H9 (cell line): Measurements from ENCODE around the gene TOX4. TPM values are rescaled to one million over a fixed set of nuclear protein-coding genes. Genes with fewer than 3 reads are reported as not detected.

Experiments used
- DNase-seq: peaks from one replicate; pipeline ENCODE4 v3.0.0-alpha.2; 2017
- H2AFZ ChIP-seq: one replicate; pipeline ENCODE4 v1.6.1; 2013; ENCODE audit warnings: mild to moderate bottlenecking, low read length, control low read depth, moderate library complexity
- H2AK5ac ChIP-seq: 2 replicates; pipeline ENCODE4 v1.6.1; 2013; ENCODE audit warnings: low read length, control low read depth, mixed read lengths; ENCODE audit not compliant: insufficient read length
- H2BK120ac ChIP-seq: one replicate; pipeline ENCODE4 v1.6.1; 2013; ENCODE audit warnings: low read depth, mild to moderate bottlenecking, low read length, control low read depth, inconsistent platforms; ENCODE audit not compliant: poor library complexity, severe bottlenecking
- H2BK12ac ChIP-seq: 2 replicates; pipeline ENCODE4 v1.6.1; 2013; ENCODE audit warnings: low read length, control low read depth, mixed read lengths, low read depth; ENCODE audit not compliant: insufficient read length
- H2BK15ac ChIP-seq: 2 replicates; pipeline ENCODE4 v1.6.1; 2013; ENCODE audit warnings: low read depth, low read length, control low read depth
- H2BK20ac ChIP-seq: one replicate; pipeline ENCODE4 v1.6.1; 2013; ENCODE audit warnings: low read depth, mild to moderate bottlenecking, low read length, control low read depth, inconsistent platforms; ENCODE audit not compliant: poor library complexity, severe bottlenecking
- H2BK5ac ChIP-seq: 2 replicates; pipeline ENCODE4 v1.6.1; 2013; ENCODE audit warnings: low read length, control low read depth, mixed read lengths; ENCODE audit not compliant: insufficient read length
- H3K14ac ChIP-seq: 2 replicates; pipeline ENCODE4 v1.6.1; 2013; ENCODE audit warnings: low read length, control low read depth; ENCODE audit not compliant: insufficient read depth
- H3K18ac ChIP-seq: 2 replicates; pipeline ENCODE4 v1.6.1; 2013; ENCODE audit warnings: low read depth, mild to moderate bottlenecking, mixed read lengths, low read length, control low read depth; ENCODE audit not compliant: insufficient read length
- H3K23ac ChIP-seq: 2 replicates; pipeline ENCODE4 v1.6.1; 2013; ENCODE audit warnings: low read length, control low read depth, mixed read lengths, low read depth; ENCODE audit not compliant: insufficient read length
- H3K23me2 ChIP-seq: 2 replicates; pipeline ENCODE4 v1.6.1; 2013; ENCODE audit warnings: low read depth, mild to moderate bottlenecking, mixed read lengths, low read length, control low read depth; ENCODE audit not compliant: insufficient read length, poor library complexity, severe bottlenecking
- H3K27ac ChIP-seq: 2 replicates; pipeline ENCODE4 v1.5.1; 2013; ENCODE audit warnings: low read length, control low read depth, mixed read lengths, low read depth; ENCODE audit not compliant: insufficient read length
- H3K27me3 ChIP-seq: 2 replicates; pipeline ENCODE4 v1.6.1; 2013; ENCODE audit warnings: low read length, control low read depth, inconsistent platforms; ENCODE audit not compliant: insufficient read depth
- H3K4ac ChIP-seq: 2 replicates; pipeline ENCODE4 v1.6.1; 2013; ENCODE audit warnings: low read depth, mild to moderate bottlenecking, control low read depth, inconsistent platforms, low read length, moderate library complexity
- H3K4me1 ChIP-seq: 2 replicates; pipeline ENCODE4 v1.6.1; 2013; ENCODE audit warnings: low read length, control low read depth, inconsistent platforms; ENCODE audit not compliant: insufficient read depth
- H3K4me2 ChIP-seq: 2 replicates; pipeline ENCODE4 v1.6.1; 2013; ENCODE audit warnings: low read length, control low read depth, mixed read lengths; ENCODE audit not compliant: insufficient read length, insufficient read depth
- H3K56ac ChIP-seq: 2 replicates; pipeline ENCODE4 v1.6.1; 2013; ENCODE audit warnings: low read depth, mild to moderate bottlenecking, mixed read lengths, low read length, control low read depth; ENCODE audit not compliant: insufficient read length
- H3K79me1 ChIP-seq: 2 replicates; pipeline ENCODE4 v1.6.1; 2013; ENCODE audit warnings: low read depth, mild to moderate bottlenecking, moderate library complexity, low read length, control low read depth, inconsistent platforms; ENCODE audit not compliant: insufficient read depth, poor library complexity, severe bottlenecking
- H3K79me2 ChIP-seq: 2 replicates; pipeline ENCODE4 v1.6.1; 2013; ENCODE audit warnings: low read length, control low read depth, inconsistent platforms; ENCODE audit not compliant: insufficient read depth
- H3K9ac ChIP-seq: 2 replicates; pipeline ENCODE4 v1.6.1; 2013; ENCODE audit warnings: low read length, control low read depth, mixed read lengths; ENCODE audit not compliant: insufficient read length; ENCODE audit errors: extremely low read depth
- H3K9me3 ChIP-seq: one replicate; pipeline ENCODE4 v1.6.1; 2013; ENCODE audit warnings: low read depth, low read length, inconsistent platforms; ENCODE audit not compliant: control insufficient read depth
- H3T11ph ChIP-seq: one replicate; pipeline ENCODE4 v1.6.1; 2013; ENCODE audit warnings: mild to moderate bottlenecking, low read length, control low read depth, inconsistent platforms
- H4K20me1 ChIP-seq: one replicate; pipeline ENCODE4 v1.6.1; 2013; ENCODE audit not compliant: control insufficient read depth, insufficient read length, insufficient read depth
- H4K5ac ChIP-seq: 2 replicates; pipeline ENCODE4 v1.6.1; 2013; ENCODE audit warnings: low read depth, mild to moderate bottlenecking, mixed read lengths, low read length, control low read depth; ENCODE audit not compliant: insufficient read length
- H4K8ac ChIP-seq: replicated peaks from 2 replicates; pipeline ENCODE4 v1.6.1; 2013; ENCODE audit warnings: low read length, control low read depth, mixed read lengths, low read depth; ENCODE audit not compliant: insufficient read length
- H4K91ac ChIP-seq: 2 replicates; pipeline ENCODE4 v1.6.1; 2013; ENCODE audit warnings: low read depth, mild to moderate bottlenecking, moderate library complexity, mixed read lengths, low read length, control low read depth; ENCODE audit not compliant: insufficient read length
- H3K27ac Mint-ChIP-seq, 3 experiments: 2 replicates in 2 of 3; 3 replicates in 1 of 3; pipeline ENCODE4 v1.8.0; 2020 to 2021; ENCODE audit warnings: mixed read lengths in 3 of 3, mild to moderate bottlenecking in 1 of 3, moderate library complexity in 1 of 3
- H3K27me3 Mint-ChIP-seq: 2 replicates; pipeline ENCODE4 v1.8.0; 2021; ENCODE audit warnings: low read depth, mild to moderate bottlenecking, moderate library complexity, mixed read lengths
- H3K36me3 Mint-ChIP-seq, 3 experiments: 2 replicates in 2 of 3; 3 replicates in 1 of 3; pipeline ENCODE4 v1.8.0; 2020 to 2021; ENCODE audit warnings: low read depth in 3 of 3, mixed read lengths in 3 of 3; ENCODE audit not compliant: insufficient read depth in 1 of 3
- H3K4me1 Mint-ChIP-seq, 2 experiments: 2 replicates each; pipeline ENCODE4 v1.8.0; 2020; ENCODE audit warnings: mixed read lengths in 2 of 2
- H3K4me3 Mint-ChIP-seq, 2 experiments: 2 replicates in 1 of 2; 3 replicates in 1 of 2; pipeline ENCODE4 v1.8.0; 2020 to 2021; ENCODE audit warnings: mild to moderate bottlenecking in 2 of 2, mixed read lengths in 2 of 2, moderate library complexity in 1 of 2
- H3K9me3 Mint-ChIP-seq, 2 experiments: 2 replicates in 1 of 2; 3 replicates in 1 of 2; pipeline ENCODE4 v1.8.0; 2020; ENCODE audit warnings: mild to moderate bottlenecking in 2 of 2, mixed read lengths in 2 of 2, moderate library complexity in 1 of 2
- CTCF ChIP-seq: fragments of 200-600 bp; sonication (generic); conservative IDR thresholded peaks from 3 replicates; pipeline ENCODE4 v1.8.0; 2021; ENCODE audit warnings: antibody characterized with exemption, mild to moderate bottlenecking
- WGBS: extraction: QIAGEN DNeasy Blood & Tissue Kit; methylation state at CpG from one replicate; pipeline ENCODE4 v1.1.7; 2013; ENCODE audit warnings: missing lambda C conversion rate, low lambda C conversion rate, mixed read lengths; ENCODE audit not compliant: insufficient read length; ENCODE audit errors: extremely low coverage; 5-methylcytosine and 5-hydroxymethylcytosine counted together
- total RNA-seq: library from RNA; stranded (reverse); gene quantifications from 2 replicates; pipeline ENCODE4 v1.2.1, GENCODE V29; 2021

TOX4 gene
- total RNA-seq, 1 experiment from 2014 or later, result 64.7 TPM

- H3K56ac ChIP-seq, result no peak overlapping the region
- H3K4me1 Mint-ChIP-seq, result peaks cover 23 to 26% of the 10 kb centered on the region in 2 experiments
- no peak overlapping the region for H2AFZ ChIP-seq
- no peak overlapping the region for H3K4ac ChIP-seq
- no peak overlapping the region for H2BK20ac ChIP-seq
- H3K27ac ChIP-seq, result peak overlapping the region; percentile 27
- H3K9me3 ChIP-seq, result no peaks in the 10 kb centered on the region
- no peak overlapping the region for H3K23ac ChIP-seq
- no CpG with 5 or more reads among the region's 2 CpGs for WGBS
- no peaks in the 10 kb centered on the region for H3K27me3 ChIP-seq
- H3K14ac ChIP-seq, result no peak overlapping the region
- H3T11ph ChIP-seq, result no peak overlapping the region
- no peaks in the 10 kb centered on the region for H3K79me1 ChIP-seq
- no peak overlapping the region for H2BK15ac ChIP-seq
- H3K79me2 ChIP-seq, result no peaks in the 10 kb centered on the region
- no peak overlapping the region for H3K4me3 Mint-ChIP-seq
- no peak overlapping the region for H4K5ac ChIP-seq
- DNase-seq, result no peak
- peak overlapping the region in 2 of 3 experiments; percentile 91 to 96; a peak in 4 of 7 replicates for H3K27ac Mint-ChIP-seq
- no peak overlapping the region for H2AK5ac ChIP-seq
- no peak for TF ChIP-seq CTCF
- no peak overlapping the region for H3K18ac ChIP-seq
- H3K23me2 ChIP-seq, result no peaks in the 10 kb centered on the region
- no peak overlapping the region for H4K8ac ChIP-seq
- no peak overlapping the region for H4K91ac ChIP-seq
- no peak overlapping the region for H2BK5ac ChIP-seq
- H4K20me1 ChIP-seq, result no peaks in the 10 kb centered on the region
- no peak overlapping the region for H3K4me2 ChIP-seq
- no peak overlapping the region for H2BK12ac ChIP-seq
- no peak overlapping the region for H2BK120ac ChIP-seq
- no peaks in the 10 kb centered on the region; the same call in 1 of the 2 replicates for H3K4me1 ChIP-seq
- peaks cover 63 to 91% (median 80%) of the 10 kb centered on the region in 3 experiments for H3K36me3 Mint-ChIP-seq
- H3K27me3 Mint-ChIP-seq, result no peaks in the 10 kb centered on the region
- no peak overlapping the region for H3K9ac ChIP-seq
- no peaks in the 10 kb centered on the region for H3K9me3 Mint-ChIP-seq
Observed at GRCh38 chr14:21494902-21495762, 18.1 kb downstream of the TOX4 start.
